Liver (tissue), 9 donors: ENCODE data around the gene STRBP. TPM values are rescaled to one million over a fixed set of nuclear protein-coding genes. Genes with fewer than 3 reads are reported as not detected.

ENCODE experiments used
- DNase-seq: peaks from one replicate; pipeline ENCODE4 v3.0.0-alpha.2; 2017; ENCODE audit warnings: low spot score
- H3K27ac ChIP-seq, 2 donors: one replicate each; pipeline ENCODE4 v1.7.0; 2013; ENCODE audit warnings: inconsistent platforms in 2 of 2, low read length in 2 of 2, control low read depth in 1 of 2, low read depth in 1 of 2, mild to moderate bottlenecking in 1 of 2
- H3K27me3 ChIP-seq, 4 donors: one replicate each; pipeline versions ENCODE4 v1.6.1 to v1.7.0; 2013; ENCODE audit warnings: low read length in 3 of 4, inconsistent platforms in 1 of 4, mild to moderate bottlenecking in 1 of 4, moderate library complexity in 1 of 4; ENCODE audit not compliant: control insufficient read depth in 4 of 4, insufficient read depth in 4 of 4
- H3K36me3 ChIP-seq, 4 donors: one replicate each; pipeline versions ENCODE4 v1.6.1 to v1.7.0; 2013; ENCODE audit warnings: low read length in 3 of 4, mild to moderate bottlenecking in 3 of 4, low read depth in 1 of 4, moderate library complexity in 1 of 4; ENCODE audit not compliant: control insufficient read depth in 4 of 4, insufficient read depth in 3 of 4
- H3K4me1 ChIP-seq, 4 donors: one replicate each; pipeline versions ENCODE4 v1.6.1 to v1.7.0; 2013; ENCODE audit warnings: low read length in 3 of 4, mild to moderate bottlenecking in 3 of 4, moderate library complexity in 1 of 4; ENCODE audit not compliant: control insufficient read depth in 4 of 4, insufficient read depth in 4 of 4
- H3K4me3 ChIP-seq, 3 donors: one replicate each; pipeline versions ENCODE4 v1.6.1 to v1.7.0; 2013; ENCODE audit warnings: low read length in 3 of 3, control low read depth in 1 of 3, low read depth in 1 of 3, mild to moderate bottlenecking in 1 of 3
- H3K9ac ChIP-seq, 2 donors: one replicate each; pipeline ENCODE4 v1.7.0; 2013; ENCODE audit warnings: low read length in 2 of 2, mild to moderate bottlenecking in 2 of 2, moderate library complexity in 2 of 2, control low read depth in 1 of 2, low read depth in 1 of 2
- H3K9me3 ChIP-seq, 4 donors: one replicate each; pipeline versions ENCODE4 v1.6.1 to v1.7.0; 2013; ENCODE audit warnings: low read length in 3 of 4; ENCODE audit not compliant: control insufficient read depth in 4 of 4
- EGR1 ChIP-seq, 2 donors: IDR thresholded peaks; 2 replicates each; pipeline ENCODE4 v1.6.1; 2016 to 2018; ENCODE audit warnings: antibody characterized with exemption in 2 of 2, low read depth in 2 of 2
- FOXA1 ChIP-seq: IDR thresholded peaks from 2 replicates; pipeline ENCODE4 v1.6.1; 2016; ENCODE audit warnings: antibody characterized with exemption
- FOXA2 ChIP-seq: IDR thresholded peaks from 2 replicates; pipeline ENCODE4 v1.6.1; 2016; ENCODE audit warnings: antibody characterized with exemption
- GABPA ChIP-seq, 2 donors: IDR thresholded peaks in 1 of 2; conservative IDR thresholded peaks in 1 of 2; 2 replicates each; pipeline ENCODE4 v1.6.1; 2016; ENCODE audit warnings: antibody characterized with exemption in 2 of 2, mild to moderate bottlenecking in 1 of 2, moderate library complexity in 1 of 2
- HNF4A ChIP-seq, 2 donors: conservative IDR thresholded peaks; 2 replicates each; pipeline ENCODE4 v1.6.1; 2016; ENCODE audit warnings: antibody characterized with exemption in 2 of 2, mild to moderate bottlenecking in 2 of 2
- JUND ChIP-seq, 2 donors: IDR thresholded peaks; 2 replicates each; pipeline ENCODE4 v1.6.1; 2016; ENCODE audit warnings: antibody characterized with exemption in 2 of 2
- MAX ChIP-seq: IDR thresholded peaks from 2 replicates; pipeline ENCODE4 v1.6.1; 2016; ENCODE audit warnings: antibody characterized with exemption
- NR2F2 ChIP-seq: IDR thresholded peaks from 2 replicates; pipeline ENCODE4 v1.6.1; 2016; ENCODE audit warnings: antibody characterized with exemption
- RAD21 ChIP-seq, 2 donors: IDR thresholded peaks; 2 replicates each; pipeline ENCODE4 v1.6.1; 2016; ENCODE audit warnings: antibody characterized with exemption in 2 of 2, mild to moderate bottlenecking in 2 of 2
- RXRA ChIP-seq, 2 donors: IDR thresholded peaks; 2 replicates each; pipeline ENCODE4 v1.6.1; 2017 to 2018; ENCODE audit warnings: antibody characterized with exemption in 2 of 2, mild to moderate bottlenecking in 1 of 2
- TAF1 ChIP-seq: conservative IDR thresholded peaks from 2 replicates; pipeline ENCODE4 v1.6.1; 2016; ENCODE audit warnings: antibody characterized with exemption, mild to moderate bottlenecking
- YY1 ChIP-seq: IDR thresholded peaks from 2 replicates; pipeline ENCODE4 v1.6.1; 2016; ENCODE audit warnings: antibody characterized with exemption, mild to moderate bottlenecking
- WGBS: extraction: QIAGEN DNeasy Blood & Tissue Kit; methylation state at CpG from one replicate; pipeline ENCODE4 v1.1.7; 2013; 5-methylcytosine and 5-hydroxymethylcytosine counted together
- polyA plus RNA-seq, 2 donors: library from polyadenylated mRNA; stranded (reverse) in 1 of 2; unstranded in 1 of 2; fragments of 200-250 nt in 1 of 2; fragments of >200 nt in 1 of 2; fragmentation: Nextera tagmentation in 1 of 2; extraction: Ambion mirVana in 1 of 2; gene quantifications; one replicate each; pipeline versions ENCODE4 v1.2.1 to v1.2.3, GENCODE V29; 2013 to 2015
- total RNA-seq, 2 donors: library from RNA; depleted of rRNA; stranded (reverse); fragments of >200 nt; gene quantifications; one replicate each; pipeline ENCODE4 v1.2.3, GENCODE V29; 2014
- TF ChIP-seq, protein P1 (sequence below): IDR thresholded peaks from 2 replicates; pipeline ENCODE4 v1.6.1; 2016; ENCODE audit warnings: antibody characterized with exemption
- TF ChIP-seq, protein P2 (sequence below): fragments of 150-350 bp; IDR thresholded peaks from 2 replicates; pipeline ENCODE4 v1.5.1; 2017; ENCODE audit warnings: improper control_type of control experiment, low read depth, low read length; ENCODE audit not compliant: missing input control
- TF ChIP-seq, protein P3 (sequence below): IDR thresholded peaks from 2 replicates; pipeline ENCODE4 v1.6.1; 2016; ENCODE audit warnings: antibody characterized with exemption, mild to moderate bottlenecking
- donor health status: healthy.
- donor health status: healthy.
- donor health status: healthy.
- donor health status: healthy.
- donor health status: healthy.

Gene STRBP
- total and polyA plus RNA-seq, 4 donors, result 4.3 to 17.2 (median 8.5) TPM

DNA sequence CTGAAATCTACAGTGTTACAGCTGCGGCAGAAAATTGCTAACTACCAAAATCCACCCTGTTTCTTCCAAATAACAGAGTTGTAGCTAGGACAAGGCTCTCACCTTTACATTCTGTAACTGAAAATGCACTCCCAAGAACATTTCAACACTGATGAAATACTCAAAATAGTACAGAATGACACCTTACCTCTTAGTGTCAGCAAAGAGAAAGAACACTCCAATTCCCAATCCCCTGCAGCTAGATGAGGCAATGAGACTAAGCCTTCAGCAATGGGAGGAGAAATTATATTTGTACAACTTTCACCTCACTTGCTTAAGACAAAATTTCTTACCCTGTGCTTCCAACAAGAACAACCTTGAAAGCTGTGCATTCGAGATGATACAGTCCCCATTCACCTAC is 31.2 kb downstream of the STRBP start:
- H3K9ac ChIP-seq, result no peak overlapping the region
- H3K4me3 ChIP-seq, result no peak overlapping the region
- H3K9me3 ChIP-seq, result no peaks in the 10 kb centered on the region
- 97% methylated on average over 2 of the region's 2 CpGs for WGBS
- no peak for DNase-seq
- H3K36me3 ChIP-seq, result no peaks in the 10 kb centered on the region
- peaks cover 0 to 1% (median 0%) of the 10 kb centered on the region in 4 donors for H3K4me1 ChIP-seq
- H3K27ac ChIP-seq, result no peak overlapping the region
- no peaks in the 10 kb centered on the region for H3K27me3 ChIP-seq
- TF ChIP-seq, protein P1, sequence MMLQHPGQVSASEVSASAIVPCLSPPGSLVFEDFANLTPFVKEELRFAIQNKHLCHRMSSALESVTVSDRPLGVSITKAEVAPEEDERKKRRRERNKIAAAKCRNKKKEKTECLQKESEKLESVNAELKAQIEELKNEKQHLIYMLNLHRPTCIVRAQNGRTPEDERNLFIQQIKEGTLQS, result no peak
- TF ChIP-seq JUND (IDR thresholded peaks at IDR 0.05) (no peak), EGR1 (IDR thresholded peaks at IDR 0.05; ENCODE audit: low read depth in 2 of 2) (no peak), MAX (no peak), HNF4A (conservative IDR thresholded peaks at IDR 0.05) (no peak), NR2F2 (no peak), TAF1 (no peak), RAD21 (IDR thresholded peaks at IDR 0.05) (no peak), RXRA (IDR thresholded peaks at IDR 0.05) (no peak)

- Histone ChIP-seq H3K27me3 (no peaks in the 10 kb centered on the region), H3K9ac (no peak overlapping the region), H3K36me3 (no peaks in the 10 kb centered on the region), H3K4me3 (no peak overlapping the region), H3K4me1 (peaks cover 0 to 2% (median under 1%) of the 10 kb centered on the region in 4 donors), H3K27ac (no peak overlapping the region), H3K9me3 (no peaks in the 10 kb centered on the region)
- TF ChIP-seq RXRA (IDR thresholded peaks at IDR 0.05), result no peak
- TF ChIP-seq TAF1, result no peak
- TF ChIP-seq FOXA1, result no peak
- no peak for TF ChIP-seq GABPA (IDR thresholded peaks at IDR 0.05 in 1 of 2, conservative IDR thresholded peaks at IDR 0.05 in 1 of 2)
- TF ChIP-seq, protein P2, sequence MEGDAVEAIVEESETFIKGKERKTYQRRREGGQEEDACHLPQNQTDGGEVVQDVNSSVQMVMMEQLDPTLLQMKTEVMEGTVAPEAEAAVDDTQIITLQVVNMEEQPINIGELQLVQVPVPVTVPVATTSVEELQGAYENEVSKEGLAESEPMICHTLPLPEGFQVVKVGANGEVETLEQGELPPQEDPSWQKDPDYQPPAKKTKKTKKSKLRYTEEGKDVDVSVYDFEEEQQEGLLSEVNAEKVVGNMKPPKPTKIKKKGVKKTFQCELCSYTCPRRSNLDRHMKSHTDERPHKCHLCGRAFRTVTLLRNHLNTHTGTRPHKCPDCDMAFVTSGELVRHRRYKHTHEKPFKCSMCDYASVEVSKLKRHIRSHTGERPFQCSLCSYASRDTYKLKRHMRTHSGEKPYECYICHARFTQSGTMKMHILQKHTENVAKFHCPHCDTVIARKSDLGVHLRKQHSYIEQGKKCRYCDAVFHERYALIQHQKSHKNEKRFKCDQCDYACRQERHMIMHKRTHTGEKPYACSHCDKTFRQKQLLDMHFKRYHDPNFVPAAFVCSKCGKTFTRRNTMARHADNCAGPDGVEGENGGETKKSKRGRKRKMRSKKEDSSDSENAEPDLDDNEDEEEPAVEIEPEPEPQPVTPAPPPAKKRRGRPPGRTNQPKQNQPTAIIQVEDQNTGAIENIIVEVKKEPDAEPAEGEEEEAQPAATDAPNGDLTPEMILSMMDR, result no peak
- no peak for TF ChIP-seq EGR1 (IDR thresholded peaks at IDR 0.05; ENCODE audit: low read depth in 2 of 2)
- TF ChIP-seq FOXA2, result no peak
- TF ChIP-seq, protein P3, sequence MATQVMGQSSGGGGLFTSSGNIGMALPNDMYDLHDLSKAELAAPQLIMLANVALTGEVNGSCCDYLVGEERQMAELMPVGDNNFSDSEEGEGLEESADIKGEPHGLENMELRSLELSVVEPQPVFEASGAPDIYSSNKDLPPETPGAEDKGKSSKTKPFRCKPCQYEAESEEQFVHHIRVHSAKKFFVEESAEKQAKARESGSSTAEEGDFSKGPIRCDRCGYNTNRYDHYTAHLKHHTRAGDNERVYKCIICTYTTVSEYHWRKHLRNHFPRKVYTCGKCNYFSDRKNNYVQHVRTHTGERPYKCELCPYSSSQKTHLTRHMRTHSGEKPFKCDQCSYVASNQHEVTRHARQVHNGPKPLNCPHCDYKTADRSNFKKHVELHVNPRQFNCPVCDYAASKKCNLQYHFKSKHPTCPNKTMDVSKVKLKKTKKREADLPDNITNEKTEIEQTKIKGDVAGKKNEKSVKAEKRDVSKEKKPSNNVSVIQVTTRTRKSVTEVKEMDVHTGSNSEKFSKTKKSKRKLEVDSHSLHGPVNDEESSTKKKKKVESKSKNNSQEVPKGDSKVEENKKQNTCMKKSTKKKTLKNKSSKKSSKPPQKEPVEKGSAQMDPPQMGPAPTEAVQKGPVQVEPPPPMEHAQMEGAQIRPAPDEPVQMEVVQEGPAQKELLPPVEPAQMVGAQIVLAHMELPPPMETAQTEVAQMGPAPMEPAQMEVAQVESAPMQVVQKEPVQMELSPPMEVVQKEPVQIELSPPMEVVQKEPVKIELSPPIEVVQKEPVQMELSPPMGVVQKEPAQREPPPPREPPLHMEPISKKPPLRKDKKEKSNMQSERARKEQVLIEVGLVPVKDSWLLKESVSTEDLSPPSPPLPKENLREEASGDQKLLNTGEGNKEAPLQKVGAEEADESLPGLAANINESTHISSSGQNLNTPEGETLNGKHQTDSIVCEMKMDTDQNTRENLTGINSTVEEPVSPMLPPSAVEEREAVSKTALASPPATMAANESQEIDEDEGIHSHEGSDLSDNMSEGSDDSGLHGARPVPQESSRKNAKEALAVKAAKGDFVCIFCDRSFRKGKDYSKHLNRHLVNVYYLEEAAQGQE, result no peak
- TF ChIP-seq YY1, result no peak
- TF ChIP-seq RAD21 (IDR thresholded peaks at IDR 0.05), result no peak
- DNase-seq, result no peak
- 98% methylated on average over 1 of the region's 1 CpG for WGBS
Measured at GRCh38 chr9:123235448-123235847, 32.9 kb downstream of the STRBP start.
